ENCODE measurements around the gene TMEM167A. TPM values are rescaled to one million over a fixed set of nuclear protein-coding genes. Genes with fewer than 3 reads are reported as not detected.

TMEM167A gene
- total RNA-seq, 6 experiments from 2014 or later = 22.4 to 48.4 (median 39.0) TPM

- DNase-seq (no peak), ATAC-seq (no peak)
- Histone ChIP-seq H3K27me3 (no peaks in the 10 kb centered on the region), H3K36me3 (no peaks in the 10 kb centered on the region), H3K9me3 (no peaks in the 10 kb centered on the region), H3K4me1 (no peaks in the 10 kb centered on the region), H3K4me3 (no peak overlapping the region), H3K27ac (no peak overlapping the region)
- 31% methylated on average over 1 of the region's 1 CpG for WGBS (ENCODE audit: insufficient coverage, low coverage, low lambda C conversion rate, missing lambda C conversion rate)
- intact Hi-C loops (cut with DNase I) = no loop called here
- no peak for TF ChIP-seq CTCF (IDR thresholded peaks at IDR 0.05)
- no peak for TF ChIP-seq POLR2A (IDR thresholded peaks at IDR 0.05)
These were observed 41.8 kb upstream of the TMEM167A start for GRCh38 chr5:83118976-83119375.

- no peak for ATAC-seq
- Histone ChIP-seq H3K4me3 (no peak overlapping the region), H3K4me1 (no peaks in the 10 kb centered on the region), H3K9me3 (no peaks in the 10 kb centered on the region), H3K27ac (no peak overlapping the region), H3K36me3 (no peaks in the 10 kb centered on the region), H3K27me3 (no peaks in the 10 kb centered on the region)
- no peak for DNase-seq
- intact Hi-C loops (cut with DNase I) = no loop called here
- WGBS (ENCODE audit: insufficient coverage, low coverage, low lambda C conversion rate, missing lambda C conversion rate) = 67% methylated on average over 1 of the region's 1 CpG
- TF ChIP-seq CTCF (IDR thresholded peaks at IDR 0.05) = no peak
These were observed 41.3 kb upstream of the TMEM167A start for GRCh38 chr5:83118471-83118870.

GRCh38 chr5:83115816-83116215, 38.6 kb upstream of the TMEM167A start:
- WGBS (ENCODE audit: insufficient coverage, low coverage, low lambda C conversion rate, missing lambda C conversion rate) = 77% methylated on average over 1 of the region's 1 CpG
- H3K36me3 ChIP-seq = no peaks in the 10 kb centered on the region
- H3K27ac ChIP-seq = no peak overlapping the region
- H3K9me3 ChIP-seq = no peaks in the 10 kb centered on the region
- TF ChIP-seq POLR2A (IDR thresholded peaks at IDR 0.05) = no peak
- TF ChIP-seq CTCF (IDR thresholded peaks at IDR 0.05) = no peak
- no peaks in the 10 kb centered on the region for H3K4me1 ChIP-seq
- DNase-seq (no peak), ATAC-seq (no peak)
- no peaks in the 10 kb centered on the region for H3K27me3 ChIP-seq
- intact Hi-C loops (cut with DNase I) = no loop called here
- H3K4me3 ChIP-seq = no peak overlapping the region

GRCh38 chr5:83109380-83109779, 32.2 kb upstream of the TMEM167A start:
- intact Hi-C loops (cut with DNase I) = no loop called here
- ATAC-seq (no peak), DNase-seq (no peak)
- no peaks in the 10 kb centered on the region for H3K9me3 ChIP-seq
- TF ChIP-seq POLR2A (IDR thresholded peaks at IDR 0.05) = no peak
- no peak for TF ChIP-seq CTCF (IDR thresholded peaks at IDR 0.05)
- no peaks in the 10 kb centered on the region for H3K36me3 ChIP-seq
- H3K27ac ChIP-seq = no peak overlapping the region
- WGBS (ENCODE audit: insufficient coverage, low coverage, low lambda C conversion rate, missing lambda C conversion rate) = 47% methylated on average over 1 of the region's 1 CpG
- H3K27me3 ChIP-seq = no peaks in the 10 kb centered on the region
- H3K4me1 ChIP-seq = no peaks in the 10 kb centered on the region
- H3K4me3 ChIP-seq = no peak overlapping the region

Data from right lobe of liver (tissue), 6 donors.